Measurements from ENCODE around the gene RALGPS2. TPM values are rescaled to one million over a fixed set of nuclear protein-coding genes. Genes with fewer than 3 reads are reported as not detected.
A peak's percentile ranks its signal among the peaks of the same experiment; 100 is the strongest.

RALGPS2 gene
- polyA plus RNA-seq, 1 experiment, result 27.7 TPM

GRCh38 chr1:178739285-178740045 lies 14.4 kb downstream of the RALGPS2 start:
- no peak for TF ChIP-seq CTCF (IDR thresholded peaks at IDR 0.05; ENCODE audit: insufficient read depth, low read depth, low read length)
- DNase-seq (ENCODE audit: low read depth), result peak; percentile 20
- CTCF ChIA-PET, result interaction anchor here (1.0 kb wide), 1 partner anchor 83 kb away, joined by 3 read pairs; no protein-coding TSS in a partner anchor
- Histone ChIP-seq H3K27me3 (ENCODE audit: control insufficient read depth, insufficient read depth, low read length) (no peaks in the 10 kb centered on the region), H3K36me3 (ENCODE audit: control insufficient read depth, insufficient read depth, low read length) (peaks cover 1% of the 10 kb centered on the region; the same call in 1 of the 2 replicates), H3K4me3 (ENCODE audit: low read depth, low read length) (no peak overlapping the region)
- POLR2A ChIA-PET, result no interaction called here

GRCh38 chr1:178740491-178740890 lies 15.4 kb downstream of the RALGPS2 start:
- H3K4me3 ChIP-seq (ENCODE audit: low read depth, low read length), result no peak overlapping the region
- no peak for DNase-seq (ENCODE audit: low read depth)
- ChIA-PET POLR2A (no interaction called here), CTCF (interaction anchor here (0.7 to 1.0 kb wide), 2 partner anchors 84 to 193 kb away, joined by 3 read pairs; no protein-coding TSS in a partner anchor)
- no peaks in the 10 kb centered on the region for H3K27me3 ChIP-seq (ENCODE audit: control insufficient read depth, insufficient read depth, low read length)
- peaks cover 1% of the 10 kb centered on the region; the same call in 1 of the 2 replicates for H3K36me3 ChIP-seq (ENCODE audit: control insufficient read depth, insufficient read depth, low read length)
- no peak for TF ChIP-seq CTCF (IDR thresholded peaks at IDR 0.05; ENCODE audit: insufficient read depth, low read depth, low read length)

GRCh38 chr1:178740924-178741323 lies 15.9 kb downstream of the RALGPS2 start:
- DNase-seq (ENCODE audit: low read depth), result no peak
- Histone ChIP-seq H3K36me3 (ENCODE audit: control insufficient read depth, insufficient read depth, low read length) (peaks cover 1% of the 10 kb centered on the region; the same call in 1 of the 2 replicates), H3K4me3 (ENCODE audit: low read depth, low read length) (no peak overlapping the region), H3K27me3 (ENCODE audit: control insufficient read depth, insufficient read depth, low read length) (no peaks in the 10 kb centered on the region)
- POLR2A ChIA-PET, result no interaction called here
- CTCF ChIA-PET, result interaction anchor here (0.7 kb wide), 2 partner anchors 193 to 197 kb away, joined by 3 read pairs; no protein-coding TSS in a partner anchor
- TF ChIP-seq CTCF (IDR thresholded peaks at IDR 0.05; ENCODE audit: insufficient read depth, low read depth, low read length), result no peak

- H3K27me3 ChIP-seq (ENCODE audit: control insufficient read depth, insufficient read depth, low read length), result no peaks in the 10 kb centered on the region
- H3K4me3 ChIP-seq (ENCODE audit: low read depth, low read length), result no peak overlapping the region
- no peak for TF ChIP-seq CTCF (IDR thresholded peaks at IDR 0.05; ENCODE audit: insufficient read depth, low read depth, low read length)
- POLR2A ChIA-PET, result no interaction called here
- CTCF ChIA-PET, result interaction anchor here (0.6 kb wide), 1 partner anchor 200 kb away, joined by 3 read pairs; no protein-coding TSS in a partner anchor
- H3K36me3 ChIP-seq (ENCODE audit: control insufficient read depth, insufficient read depth, low read length), result peaks cover 1% of the 10 kb centered on the region; the same call in 1 of the 2 replicates
- DNase-seq (ENCODE audit: low read depth), result no peak
Observed at GRCh38 chr1:178743801-178744200, 18.8 kb downstream of the RALGPS2 start.

GRCh38 chr1:178745260-178745659 lies 20.2 kb downstream of the RALGPS2 start:
- POLR2A ChIA-PET, result no interaction called here
- no peaks in the 10 kb centered on the region for H3K27me3 ChIP-seq (ENCODE audit: control insufficient read depth, insufficient read depth, low read length)
- CTCF ChIA-PET, result no interaction called here
- no peak for TF ChIP-seq CTCF (IDR thresholded peaks at IDR 0.05; ENCODE audit: insufficient read depth, low read depth, low read length)
- no peak overlapping the region for H3K4me3 ChIP-seq (ENCODE audit: low read depth, low read length)
- H3K36me3 ChIP-seq (ENCODE audit: control insufficient read depth, insufficient read depth, low read length), result peaks cover 1% of the 10 kb centered on the region; the same call in 1 of the 2 replicates
- no peak for DNase-seq (ENCODE audit: low read depth)
